Suprapubic skin (tissue), 4 donors: ENCODE measurements around the gene TPRG1L.

Experiments
- CTCF ChIP-seq, 2 donors: fragments of 200-600 bp in 1 of 2; fragments of 450-650 bp in 1 of 2; sonication (generic) in 1 of 2; IDR thresholded peaks; one replicate each; pipeline ENCODE4 v1.5.1; 2016 to 2019; ENCODE audit warnings: antibody characterized with exemption in 2 of 2, mild to moderate bottlenecking in 1 of 2, moderate library complexity in 1 of 2
- EP300 ChIP-seq: sonication (generic); formaldehyde crosslinking; IDR thresholded peaks from one replicate; pipeline ENCODE4 v1.6.1; 2017; ENCODE audit warnings: antibody characterized with exemption
- POLR2A ChIP-seq, 2 donors: fragments of 450-650 bp; IDR thresholded peaks; one replicate each; pipeline ENCODE4 v1.6.1; 2017; ENCODE audit warnings: antibody characterized with exemption in 2 of 2, mild to moderate bottlenecking in 2 of 2, moderate library complexity in 2 of 2
- POLR2AphosphoS5 ChIP-seq, 3 donors: sonication (generic); formaldehyde crosslinking; IDR thresholded peaks; one replicate each; pipeline ENCODE4 v1.6.1; 2017; ENCODE audit warnings: antibody characterized with exemption in 3 of 3

- TF ChIP-seq CTCF (IDR thresholded peaks at IDR 0.05) (no peak), POLR2AphosphoS5 (IDR thresholded peaks at IDR 0.05) (no peak), EP300 (no peak), POLR2A (IDR thresholded peaks at IDR 0.05) (no peak)
These were observed 31.8 kb downstream of the TPRG1L start for GRCh38 chr1:3656450-3657095.
